GM12878 (cell line): ENCODE results near the gene PPIB. TPM values are rescaled to one million over a fixed set of nuclear protein-coding genes. Genes with fewer than 3 reads are reported as not detected.

Experiments used
- ATAC-seq: fragments of 200-7000 bp; cut with Tn5 transposase; 3 replicates; pipeline ENCODE4 v1.9.1; 2020; ENCODE audit warnings: mild to moderate bottlenecking, moderate library complexity
- BruUV-seq: library from RNA; stranded (reverse); fragments of 400-500 nt; replicated peaks from 2 replicates; lab custom pipeline; 2021; lab: Mats Ljungman, UMichigan
- CTCF ChIA-PET: fragments of 300-600 bp; sonication (Branson Sonifier 250); formaldehyde crosslinking; extraction: SDS; loops from one replicate; lab custom pipeline; 2021; ENCODE audit warnings: inconsistent platforms; lab: Yijun Ruan, JAX
- POLR2A ChIA-PET: fragments of 350-600 bp; formaldehyde crosslinking; extraction: SDS; loops from one replicate; lab custom pipeline; 2021; ENCODE audit warnings: inconsistent platforms; lab: Charles Lee
- RAD21 ChIA-PET: fragments of 300-600 bp; sonication (Branson Sonifier 250); formaldehyde crosslinking; loops from one replicate; lab custom pipeline; 2023; ENCODE audit warnings: antibody characterized with exemption; ENCODE audit not compliant: unreplicated experiment; lab: Charles Lee
- SMC1A ChIA-PET: fragments of 300-600 bp; sonication (Branson Sonifier 250); formaldehyde crosslinking; loops from one replicate; lab custom pipeline; 2023; ENCODE audit not compliant: unreplicated experiment, uncharacterized antibody; lab: Charles Lee
- DNase-seq: peaks from one replicate; pipeline ENCODE4 v3.0.0-alpha.2; 2011; ENCODE audit warnings: low read depth, low spot score
- FAIRE-seq: peaks from 3 replicates; lab custom pipeline; 2011; peaks lifted over from hg19 to GRCh38; lab: Jason Lieb, UNC
- H2AFZ ChIP-seq: 2 replicates; pipeline ENCODE4 v1.6.0; 2011; ENCODE audit warnings: low read depth, low read length, control low read depth; ENCODE audit not compliant: control insufficient read depth
- H3K27ac ChIP-seq: 2 replicates; pipeline ENCODE4 v1.5.1; 2011; ENCODE audit warnings: control low read depth; ENCODE audit not compliant: control insufficient read depth, insufficient read depth
- H3K27me3 ChIP-seq, 2 experiments: replicated peaks in 1 of 2; 2 replicates each; pipeline versions ENCODE4 v1.6.0 to v1.6.1; 2011; ENCODE audit warnings: low read length in 1 of 2; ENCODE audit not compliant: control insufficient read depth in 2 of 2, insufficient read depth in 2 of 2
- H3K36me3 ChIP-seq, 2 experiments: 2 replicates each; pipeline ENCODE4 v1.5.1; 2011; ENCODE audit warnings: low read length in 1 of 2; ENCODE audit not compliant: control insufficient read depth in 2 of 2, insufficient read depth in 2 of 2
- H3K4me1 ChIP-seq: 2 replicates; pipeline ENCODE4 v1.6.1; 2011; ENCODE audit warnings: mild to moderate bottlenecking, low read length, moderate library complexity, mixed read lengths; ENCODE audit not compliant: control insufficient read depth, insufficient read depth
- H3K4me2 ChIP-seq: 2 replicates; pipeline ENCODE4 v1.6.0; 2011; ENCODE audit warnings: control low read depth; ENCODE audit not compliant: control insufficient read depth, insufficient read depth
- H3K4me3 ChIP-seq: fragments of 200-600 bp; sonication (generic); 2 replicates; pipeline ENCODE4 v1.5.1; 2016
- H3K79me2 ChIP-seq: 2 replicates; pipeline ENCODE4 v1.6.0; 2011; ENCODE audit warnings: low read length; ENCODE audit not compliant: control insufficient read depth, insufficient read depth
- H3K9ac ChIP-seq: 2 replicates; pipeline ENCODE4 v1.8.0; 2011; ENCODE audit warnings: low read length, control low read depth, mixed read lengths; ENCODE audit not compliant: control insufficient read depth, insufficient read depth
- H3K9me3 ChIP-seq: replicated peaks from 3 replicates; pipeline ENCODE4 v1.5.1; 2011; ENCODE audit warnings: mild to moderate bottlenecking, low read length; ENCODE audit not compliant: control insufficient read depth, insufficient read depth
- H4K20me1 ChIP-seq: 2 replicates; pipeline ENCODE4 v1.6.0; 2011; ENCODE audit not compliant: control insufficient read depth, insufficient read depth
- EP300 ChIP-seq, 2 experiments: fragments of 150-350 bp in 1 of 2; IDR thresholded peaks; 2 replicates each; pipeline ENCODE4 v1.6.1; 2011 to 2012; ENCODE audit warnings: low read depth in 2 of 2, low read length in 2 of 2, borderline replicate concordance in 1 of 2, improper control_type of control experiment in 1 of 2, inconsistent platforms in 1 of 2; ENCODE audit not compliant: control insufficient read depth in 1 of 2
- KAT2A ChIP-seq: conservative IDR thresholded peaks from 2 replicates; pipeline ENCODE4 v1.6.1; 2011; ENCODE audit warnings: low read depth, low read length; ENCODE audit not compliant: control insufficient read depth
- KLF5 ChIP-seq: fragments of 450-650 bp; IDR thresholded peaks from 2 replicates; pipeline ENCODE4 v1.6.1; 2014; ENCODE audit warnings: mild to moderate bottlenecking; ENCODE audit not compliant: partially characterized antibody
- NBN ChIP-seq: fragments of 450-650 bp; IDR thresholded peaks from 2 replicates; pipeline ENCODE4 v1.6.1; 2016
- NR2C2 ChIP-seq: IDR thresholded peaks from 2 replicates; pipeline ENCODE4 v1.6.1; 2011; ENCODE audit warnings: borderline replicate concordance, low read depth; ENCODE audit not compliant: control insufficient read depth, insufficient read length
- RFX5 ChIP-seq: IDR thresholded peaks from 2 replicates; pipeline ENCODE4 v1.6.1; 2011; ENCODE audit warnings: low read depth, low read length, improper control_type of control experiment
- STAT1 ChIP-seq: fragments of 450-650 bp; conservative IDR thresholded peaks from 2 replicates; pipeline ENCODE4 v1.6.1; 2014; ENCODE audit warnings: antibody characterized with exemption, mild to moderate bottlenecking
- WGBS: methylation state at CpG from one replicate; pipeline ENCODE4 v1.1.6; 2016; ENCODE audit warnings: low lambda C conversion rate; ENCODE audit not compliant: insufficient replicate concordance, insufficient coverage; ENCODE audit errors: missing lambda C conversion rate; 5-methylcytosine and 5-hydroxymethylcytosine counted together
- in situ Hi-C: fragments of 300-500 bp; cut with MboI; formaldehyde crosslinking; loops from 9 replicates; pipeline ENCODE4 v1.14.3; 2018; ENCODE audit warnings: mixed read lengths
- intact Hi-C: fragments of 100-400 bp; cut with micrococcal nuclease; formaldehyde crosslinking; loops from one replicate; pipeline ENCODE4 v1.14.2; 2022; ENCODE audit not compliant: unreplicated experiment
- polyA plus RNA-seq, 11 experiments: library from polyadenylated mRNA; depleted of rRNA in 4 of 11; unstranded in 6 of 11; stranded (reverse) in 5 of 11; fragments of >200 nt; fragmentation: Nextera tagmentation in 4 of 11; fragmentation: Illumina TruSeq in 1 of 11; extraction: Ambion mirVana in 4 of 11; extraction: Trizol in 1 of 11; gene quantifications; 1 replicate in 1 of 11; 2 replicates in 10 of 11; pipeline versions ENCODE4 v1.2.1 to v1.2.3, GENCODE V29; 2011 to 2016; ENCODE audit warnings: inconsistent platforms in 2 of 11, missing spikeins in 2 of 11, low read depth in 1 of 11
- total RNA-seq, 4 experiments: library from RNA; depleted of rRNA in 3 of 4; stranded (reverse); fragments of >200 nt in 3 of 4; fragmentation: Illumina TruSeq in 1 of 4; extraction: Trizol in 1 of 4; gene quantifications; 2 replicates each; pipeline versions ENCODE4 v1.2.1 to v1.2.3, GENCODE V29; 2013 to 2021
- TF ChIP-seq, protein P1 (sequence below): fragments of 450-650 bp; IDR thresholded peaks from 2 replicates; pipeline ENCODE4 v1.6.1; 2018; ENCODE audit warnings: mild to moderate bottlenecking, low read depth, moderate library complexity; ENCODE audit not compliant: partially characterized antibody
- TF ChIP-seq, protein P2 (sequence below): fragments of 450-650 bp; IDR thresholded peaks from 2 replicates; pipeline ENCODE4 v1.6.1; 2017; ENCODE audit warnings: low read depth, mild to moderate bottlenecking, moderate library complexity
- TF ChIP-seq, protein P3 (sequence below): fragments of 450-650 bp; IDR thresholded peaks from 2 replicates; pipeline ENCODE4 v1.6.1; 2016; ENCODE audit warnings: mild to moderate bottlenecking
- TF ChIP-seq, protein P4 (sequence below): IDR thresholded peaks from 2 replicates; pipeline ENCODE4 v1.6.1; 2012; ENCODE audit warnings: low read depth, low read length, improper control_type of control experiment

PPIB gene
- total and polyA plus RNA-seq, 10 of the 15 experiments (the other 5 are each of a cell fraction or from before 2014, with no cell fraction given), result 344 to 936 (median 508) TPM

DNA sequence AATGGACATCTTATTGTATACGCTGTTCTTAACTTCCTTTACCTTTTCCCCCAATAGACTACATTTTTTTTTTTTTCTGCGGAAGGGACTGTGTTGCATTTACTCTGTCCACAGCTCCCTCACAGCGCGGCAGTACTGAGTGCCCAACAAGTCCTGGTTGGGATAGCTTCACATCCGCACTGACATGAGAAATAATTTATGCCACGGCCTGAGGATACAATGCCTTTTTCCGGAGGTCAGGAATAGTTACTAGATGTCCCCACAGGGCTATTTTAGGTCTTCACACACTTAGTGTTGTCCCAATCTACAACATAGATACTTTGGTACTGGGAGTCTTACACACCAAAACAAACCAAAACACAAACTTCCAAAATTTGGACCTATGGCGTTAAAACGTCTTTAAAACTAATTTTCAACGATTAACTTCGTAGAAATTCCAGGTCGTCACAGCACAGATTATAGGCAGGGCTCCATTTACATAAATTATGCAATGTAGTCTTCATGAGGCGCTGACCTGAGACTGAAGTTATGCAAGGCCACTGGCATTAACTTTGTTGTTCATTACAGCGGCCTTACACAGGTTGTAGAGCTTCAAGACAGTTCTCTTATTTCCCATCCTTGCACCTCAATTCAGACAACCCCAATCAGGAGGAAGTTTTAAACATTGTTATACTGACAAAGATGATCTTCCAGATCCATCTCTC, 989 bp upstream of the PPIB start:
- Histone ChIP-seq H3K79me2 (peaks cover 36% of the 10 kb centered on the region), H3K36me3 (peaks cover 5 to 12% of the 10 kb centered on the region in 2 experiments; a peak in 2 of 4 replicates), H3K4me3 (peak overlapping the region; percentile 53; the same call in 1 of the 2 replicates), H3K9ac (peak overlapping the region; percentile 57), H3K4me2 (peak overlapping the region; percentile 82), H4K20me1 (peaks cover 1% of the 10 kb centered on the region; the same call in 1 of the 2 replicates), H3K27me3 (no peaks in the 10 kb centered on the region), H3K4me1 (peaks cover 23% of the 10 kb centered on the region), H3K9me3 (no peaks in the 10 kb centered on the region), H3K27ac (peak overlapping the region; percentile 81), H2AFZ (peak overlapping the region; percentile 97)
- in situ Hi-C loops, result no loop called here
- CTCF ChIA-PET, result interaction anchor here (0.8 to 3.6 kb wide), 14 partner anchors 10 to 564 kb away, joined by 3 to 34 read pairs (median 5); partner anchors contain the start of genes CIAO2A, CSNK1G1 and TRIP4
- TF ChIP-seq EP300 (IDR thresholded peaks at IDR 0.05; ENCODE audit: borderline replicate concordance in 1 of 2, control insufficient read depth in 1 of 2, low read depth in 2 of 2, low read length in 2 of 2) (no peak), NR2C2 (no peak), RFX5 (no peak), STAT1 (0 out of 2 replicates have a peak, but pooled peaks have one; percentile 7), NBN (0 out of 2 replicates have a peak, but pooled peaks have one; percentile 84), KLF5 (no peak), KAT2A (no peak)
- TF ChIP-seq, protein P1, sequence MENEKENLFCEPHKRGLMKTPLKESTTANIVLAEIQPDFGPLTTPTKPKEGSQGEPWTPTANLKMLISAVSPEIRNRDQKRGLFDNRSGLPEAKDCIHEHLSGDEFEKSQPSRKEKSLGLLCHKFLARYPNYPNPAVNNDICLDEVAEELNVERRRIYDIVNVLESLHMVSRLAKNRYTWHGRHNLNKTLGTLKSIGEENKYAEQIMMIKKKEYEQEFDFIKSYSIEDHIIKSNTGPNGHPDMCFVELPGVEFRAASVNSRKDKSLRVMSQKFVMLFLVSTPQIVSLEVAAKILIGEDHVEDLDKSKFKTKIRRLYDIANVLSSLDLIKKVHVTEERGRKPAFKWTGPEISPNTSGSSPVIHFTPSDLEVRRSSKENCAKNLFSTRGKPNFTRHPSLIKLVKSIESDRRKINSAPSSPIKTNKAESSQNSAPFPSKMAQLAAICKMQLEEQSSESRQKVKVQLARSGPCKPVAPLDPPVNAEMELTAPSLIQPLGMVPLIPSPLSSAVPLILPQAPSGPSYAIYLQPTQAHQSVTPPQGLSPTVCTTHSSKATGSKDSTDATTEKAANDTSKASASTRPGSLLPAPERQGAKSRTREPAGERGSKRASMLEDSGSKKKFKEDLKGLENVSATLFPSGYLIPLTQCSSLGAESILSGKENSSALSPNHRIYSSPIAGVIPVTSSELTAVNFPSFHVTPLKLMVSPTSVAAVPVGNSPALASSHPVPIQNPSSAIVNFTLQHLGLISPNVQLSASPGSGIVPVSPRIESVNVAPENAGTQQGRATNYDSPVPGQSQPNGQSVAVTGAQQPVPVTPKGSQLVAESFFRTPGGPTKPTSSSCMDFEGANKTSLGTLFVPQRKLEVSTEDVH, result peak; percentile 14
- TF ChIP-seq, protein P2, sequence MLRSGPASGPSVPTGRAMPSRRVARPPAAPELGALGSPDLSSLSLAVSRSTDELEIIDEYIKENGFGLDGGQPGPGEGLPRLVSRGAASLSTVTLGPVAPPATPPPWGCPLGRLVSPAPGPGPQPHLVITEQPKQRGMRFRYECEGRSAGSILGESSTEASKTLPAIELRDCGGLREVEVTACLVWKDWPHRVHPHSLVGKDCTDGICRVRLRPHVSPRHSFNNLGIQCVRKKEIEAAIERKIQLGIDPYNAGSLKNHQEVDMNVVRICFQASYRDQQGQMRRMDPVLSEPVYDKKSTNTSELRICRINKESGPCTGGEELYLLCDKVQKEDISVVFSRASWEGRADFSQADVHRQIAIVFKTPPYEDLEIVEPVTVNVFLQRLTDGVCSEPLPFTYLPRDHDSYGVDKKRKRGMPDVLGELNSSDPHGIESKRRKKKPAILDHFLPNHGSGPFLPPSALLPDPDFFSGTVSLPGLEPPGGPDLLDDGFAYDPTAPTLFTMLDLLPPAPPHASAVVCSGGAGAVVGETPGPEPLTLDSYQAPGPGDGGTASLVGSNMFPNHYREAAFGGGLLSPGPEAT, result 0 out of 2 replicates have a peak, but pooled peaks have one; percentile 4
- TF ChIP-seq, protein P3, sequence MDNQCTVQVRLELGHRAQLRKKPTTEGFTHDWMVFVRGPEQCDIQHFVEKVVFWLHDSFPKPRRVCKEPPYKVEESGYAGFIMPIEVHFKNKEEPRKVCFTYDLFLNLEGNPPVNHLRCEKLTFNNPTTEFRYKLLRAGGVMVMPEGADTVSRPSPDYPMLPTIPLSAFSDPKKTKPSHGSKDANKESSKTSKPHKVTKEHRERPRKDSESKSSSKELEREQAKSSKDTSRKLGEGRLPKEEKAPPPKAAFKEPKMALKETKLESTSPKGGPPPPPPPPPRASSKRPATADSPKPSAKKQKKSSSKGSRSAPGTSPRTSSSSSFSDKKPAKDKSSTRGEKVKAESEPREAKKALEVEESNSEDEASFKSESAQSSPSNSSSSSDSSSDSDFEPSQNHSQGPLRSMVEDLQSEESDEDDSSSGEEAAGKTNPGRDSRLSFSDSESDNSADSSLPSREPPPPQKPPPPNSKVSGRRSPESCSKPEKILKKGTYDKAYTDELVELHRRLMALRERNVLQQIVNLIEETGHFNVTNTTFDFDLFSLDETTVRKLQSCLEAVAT, result peak; percentile 86; the same call in 1 of the 2 replicates
- TF ChIP-seq, protein P4, sequence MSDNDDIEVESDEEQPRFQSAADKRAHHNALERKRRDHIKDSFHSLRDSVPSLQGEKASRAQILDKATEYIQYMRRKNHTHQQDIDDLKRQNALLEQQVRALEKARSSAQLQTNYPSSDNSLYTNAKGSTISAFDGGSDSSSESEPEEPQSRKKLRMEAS, result no peak
- intact Hi-C loops, result loop anchor here (1.0 to 5.0 kb wide), 3 partner anchors 193 to 731 kb away; partner anchors contain the start of genes CSNK1G1 and TRIP4
- FAIRE-seq (peak; percentile 44), ATAC-seq (peak; percentile 6), DNase-seq (no peak)
- POLR2A ChIA-PET, result interaction anchor here (0.6 to 3.4 kb wide), 10 partner anchors 9 to 589 kb away, joined by 3 to 32 read pairs (median 4); partner anchors contain the start of genes CIAO2A, CSNK1G1, SNX1 and SNX22
- TSS peak; percentile 90 for BruUV-seq
- 11% methylated on average over 14 of the region's 14 CpGs for WGBS
- RAD21 ChIA-PET, result interaction anchor here (0.7 to 2.6 kb wide), 11 partner anchors 11 to 564 kb away, joined by 3 to 14 read pairs (median 6); partner anchors contain the start of genes CIAO2A, CSNK1G1, SNX22 and TRIP4
- SMC1A ChIA-PET, result interaction anchor here (0.6 to 3.3 kb wide), 18 partner anchors 11 to 868 kb away, joined by 3 to 19 read pairs (median 3); partner anchors contain the start of gene TRIP4
